Forelimb muscle (tissue), 1 donor: Measurements from ENCODE around the gene EFCAB7. TPM values are rescaled to one million over a fixed set of nuclear protein-coding genes. Genes with fewer than 3 reads are reported as not detected.

Experiments used
- DNase-seq: peaks from one replicate; pipeline ENCODE4 v3.0.0-alpha.2; 2013; ENCODE audit warnings: low read depth
- polyA plus RNA-seq: library from polyadenylated mRNA; unstranded; fragments of 120-200 nt; gene quantifications from one replicate; pipeline ENCODE4 v1.2.1, GENCODE V29; 2013; ENCODE audit not compliant: insufficient read length

Gene EFCAB7
- polyA plus RNA-seq, 1 donor, result 9.4 TPM

DNA sequence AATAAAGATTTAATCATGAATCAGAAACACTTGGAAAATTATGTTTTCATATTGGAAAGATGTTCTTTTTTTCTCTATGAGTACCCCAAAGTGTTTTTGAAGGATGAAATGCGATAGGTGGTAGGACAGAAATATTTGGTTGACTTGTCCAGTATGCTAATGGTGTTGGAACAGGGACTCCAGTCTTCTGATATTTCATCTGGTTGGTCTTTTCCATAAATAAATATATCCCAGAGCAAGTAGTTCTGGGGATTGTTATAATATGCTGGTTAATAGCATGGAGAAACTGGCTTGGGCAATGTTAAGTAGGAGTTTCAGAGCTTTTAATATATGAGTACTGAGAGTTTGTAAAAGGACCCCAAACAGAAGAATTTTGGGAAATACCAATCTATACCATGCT, 78.6 kb downstream of the EFCAB7 start:
- no peak for DNase-seq

DNA sequence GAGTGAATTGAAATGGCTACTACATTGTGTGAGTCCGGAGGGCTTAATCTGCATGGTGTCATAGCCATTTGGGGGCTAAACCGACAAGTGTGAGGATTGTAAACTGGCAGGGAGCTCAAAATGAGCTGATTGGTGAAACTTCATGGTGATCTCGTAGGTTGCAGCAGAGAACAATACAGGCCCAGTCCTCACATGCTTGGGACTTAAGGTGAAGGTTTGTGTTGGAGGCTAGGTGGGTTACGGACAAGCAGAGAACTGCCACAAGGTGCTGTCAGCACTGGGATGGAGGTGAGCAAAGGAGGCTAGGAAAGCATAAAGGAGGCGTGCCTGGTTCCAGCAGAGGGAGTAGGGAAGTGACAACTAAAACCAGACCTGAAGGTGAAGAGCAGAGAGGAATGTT, 79.3 kb downstream of the EFCAB7 start:
- no peak for DNase-seq

DNA sequence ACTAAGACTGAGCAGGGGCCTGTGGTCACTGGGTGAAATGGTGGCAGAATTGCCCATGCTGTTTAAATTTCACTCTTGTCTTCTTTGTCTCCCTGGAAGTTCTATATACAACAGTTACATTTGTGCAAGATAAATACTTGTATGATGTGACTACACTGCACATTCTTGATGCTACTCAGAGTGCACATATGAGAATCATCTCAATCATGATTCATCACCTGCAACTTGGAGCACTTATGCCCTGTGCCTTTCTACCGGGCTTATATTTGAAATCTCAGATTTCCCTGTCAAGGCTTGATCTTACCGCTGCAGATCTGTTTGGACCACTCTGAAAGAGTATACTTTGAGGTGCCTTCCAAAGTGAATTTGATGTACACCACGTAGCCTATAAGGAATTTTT, 80.5 kb downstream of the EFCAB7 start:
- no peak for DNase-seq

DNA sequence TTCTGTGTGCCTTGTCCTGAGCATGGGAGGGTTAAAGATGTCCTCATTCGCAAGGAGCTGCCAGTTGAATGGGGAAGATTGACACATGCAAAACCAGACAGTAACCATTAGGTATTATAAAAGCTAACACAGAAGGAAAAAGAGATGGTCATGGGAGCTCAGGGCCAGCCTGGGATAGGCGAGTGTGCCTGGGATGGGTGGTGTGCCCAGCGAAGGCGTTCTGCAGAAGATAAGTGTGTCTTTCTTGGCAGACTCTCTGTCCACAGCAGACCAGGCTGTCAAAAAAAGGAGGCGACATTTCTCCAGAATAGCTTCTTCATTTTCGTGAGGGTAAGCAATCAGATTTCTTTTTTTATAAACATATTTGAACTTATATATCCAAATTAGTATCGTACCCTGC, 84.0 kb downstream of the EFCAB7 start:
- no peak for DNase-seq

DNA sequence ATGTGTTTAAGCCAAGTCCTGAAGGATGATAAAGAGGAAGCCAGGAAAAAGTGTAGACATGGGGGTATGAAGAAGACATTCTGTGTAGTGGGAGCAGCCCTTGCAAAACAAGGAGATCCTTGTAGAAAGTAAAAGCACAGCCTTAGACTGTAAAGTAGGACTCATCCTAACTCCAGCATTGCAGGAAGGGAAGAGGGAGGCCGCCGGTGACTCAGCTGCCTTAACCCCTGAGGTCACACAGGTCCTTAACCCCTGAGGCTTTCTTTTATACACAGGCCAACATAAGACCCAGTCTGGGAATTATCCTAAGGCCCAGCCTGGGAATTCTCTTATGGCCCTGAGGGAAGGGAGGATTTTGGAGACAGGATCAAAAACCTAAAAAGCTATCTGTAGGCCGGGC, 87.9 kb downstream of the EFCAB7 start:
- no peak for DNase-seq

DNA sequence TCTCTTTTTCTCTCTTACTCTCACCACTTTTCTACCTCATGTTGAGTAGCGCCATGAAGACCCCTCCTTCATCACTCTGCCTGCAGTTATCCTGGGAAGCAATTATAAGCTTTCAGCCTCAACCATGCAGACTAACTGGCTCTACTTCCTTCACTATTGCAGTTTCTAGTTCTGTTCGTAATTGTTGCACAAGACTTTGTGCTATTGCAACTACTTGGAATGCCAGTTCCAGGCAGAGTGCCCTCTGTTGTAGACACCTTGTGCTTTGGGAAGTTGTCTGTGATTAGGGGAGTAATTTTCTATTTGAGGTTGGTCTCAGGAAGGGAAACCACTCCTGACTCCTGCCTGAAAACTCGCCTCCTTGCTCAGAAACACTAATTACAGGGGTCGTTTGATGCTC, 89.2 kb downstream of the EFCAB7 start:
- no peak for DNase-seq

DNA sequence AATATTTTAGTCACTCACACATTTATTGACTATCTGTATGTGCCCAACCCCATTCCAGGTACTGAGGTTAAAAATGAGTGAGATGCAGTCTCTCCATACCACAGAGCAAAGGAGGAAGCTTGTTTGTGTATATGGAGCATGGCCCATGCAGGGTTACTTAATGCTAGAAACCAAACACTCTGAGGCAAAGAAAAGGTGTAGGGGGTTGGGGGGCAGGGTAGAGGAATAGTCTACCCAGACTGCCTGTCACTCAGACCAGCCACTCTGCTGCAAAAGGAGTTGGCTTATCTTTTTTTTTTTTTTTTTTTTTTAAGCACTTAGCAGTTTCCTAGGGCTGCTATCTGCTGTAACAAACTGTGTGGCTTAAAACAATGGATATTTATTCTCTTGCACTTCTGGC, 89.6 kb downstream of the EFCAB7 start:
- no peak for DNase-seq

DNA sequence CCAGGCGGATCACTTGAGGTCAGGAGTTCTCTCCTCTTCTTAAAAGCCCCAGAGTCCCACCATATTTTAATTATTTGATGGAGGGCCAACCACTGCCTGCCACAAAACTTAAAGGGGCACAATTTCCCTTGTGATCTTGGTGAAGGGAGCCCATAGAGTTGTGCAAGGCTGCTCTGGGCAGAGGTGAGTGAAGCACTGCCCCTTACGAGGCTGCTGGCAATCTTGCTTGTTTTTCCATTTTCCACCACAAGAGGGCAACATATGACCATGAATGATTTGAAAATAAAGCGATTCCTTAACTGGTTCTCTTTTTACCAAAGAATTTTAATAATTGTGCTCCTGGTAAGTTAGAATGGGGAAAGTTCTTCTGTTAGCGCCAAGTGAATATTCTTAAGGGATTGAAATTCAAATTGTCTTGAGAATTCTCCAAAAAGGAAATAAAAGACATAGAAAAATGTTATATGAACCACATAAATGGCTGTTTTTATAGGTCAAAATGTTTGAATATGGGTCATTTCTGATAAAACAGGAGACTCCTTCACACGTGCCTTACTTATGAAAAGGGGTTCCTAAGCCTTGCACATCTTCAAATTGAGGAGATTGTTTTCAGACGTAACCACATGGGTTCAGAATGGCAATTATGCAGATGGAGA, 92.6 kb downstream of the EFCAB7 start:
- DNase-seq, result peak; percentile 53

DNA sequence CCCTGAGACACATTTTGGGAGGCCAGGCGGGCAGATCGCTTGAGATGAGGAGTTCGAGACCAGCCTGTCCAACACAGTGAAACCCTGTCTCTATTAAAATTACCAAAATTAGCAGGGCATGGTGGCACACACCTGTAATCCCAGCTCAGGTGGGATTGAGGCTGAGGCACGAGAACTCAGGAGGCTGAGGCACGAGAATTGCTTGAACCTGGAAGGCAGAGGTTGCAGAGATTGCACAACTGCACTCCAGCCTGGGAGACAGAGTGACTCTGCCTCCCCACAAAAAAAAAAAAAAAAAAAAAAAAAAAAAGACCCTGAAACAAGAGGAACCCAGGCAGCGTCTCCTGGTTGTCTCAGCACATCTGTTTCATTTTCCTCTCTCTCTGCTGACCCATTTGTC, 94.1 kb downstream of the EFCAB7 start:
- DNase-seq, result no peak

DNA sequence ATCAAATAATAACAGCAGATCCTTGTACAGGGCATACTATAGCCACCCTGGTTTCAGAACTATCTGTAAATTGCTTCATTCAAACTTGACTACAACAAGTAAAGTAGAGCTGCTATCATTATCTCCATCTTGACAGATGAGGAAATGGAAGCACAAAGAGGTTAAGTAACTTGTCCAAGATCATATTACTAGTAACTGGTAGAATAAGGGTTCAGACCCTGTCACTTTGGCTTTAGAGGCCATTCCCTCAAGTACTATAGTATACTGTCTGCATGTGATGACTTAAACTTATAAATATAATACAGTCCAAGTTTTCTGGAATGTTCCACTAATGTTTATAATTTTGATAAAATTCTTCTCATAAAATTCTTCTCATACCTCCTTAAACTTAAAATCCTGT, 94.7 kb downstream of the EFCAB7 start:
- DNase-seq, result no peak

DNA sequence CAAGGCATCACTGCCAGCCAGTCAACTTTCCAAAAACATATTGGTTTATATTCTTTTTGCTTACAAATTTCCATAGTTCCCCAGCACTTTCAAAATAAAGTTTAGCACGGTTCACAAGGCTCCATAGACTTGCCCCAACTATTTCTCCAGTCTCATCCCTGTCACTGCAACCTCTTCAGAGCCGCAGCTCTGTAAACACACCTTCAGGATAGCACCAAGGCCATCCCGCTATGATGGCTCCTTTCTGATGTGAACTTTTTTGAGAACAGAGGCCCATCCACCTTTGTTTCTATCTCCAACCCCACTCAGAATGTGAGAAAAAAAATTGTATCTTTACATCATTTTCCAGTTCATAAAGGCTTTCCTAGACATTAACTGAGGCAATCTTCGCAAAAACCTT, 96.2 kb downstream of the EFCAB7 start:
- no peak for DNase-seq

DNA sequence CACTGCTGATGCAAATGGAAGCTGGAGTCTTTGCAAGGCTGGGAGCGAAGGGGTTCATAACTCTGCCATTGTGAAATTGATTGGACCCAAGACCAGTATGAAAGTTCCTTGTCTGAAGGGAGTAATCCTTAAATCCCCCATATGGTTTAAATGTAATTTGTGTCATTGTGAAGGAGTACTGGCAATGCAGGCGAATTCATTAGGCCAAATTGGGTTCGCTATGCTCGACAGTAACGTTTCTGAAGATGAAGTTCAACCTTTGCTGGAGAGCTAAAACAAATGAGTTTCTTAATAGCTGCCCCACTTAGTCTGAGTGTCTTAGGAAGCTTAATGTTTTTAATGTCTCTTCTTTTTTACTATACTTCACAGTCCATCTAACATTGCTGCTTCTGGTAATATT, 97.3 kb downstream of the EFCAB7 start:
- DNase-seq, result no peak

DNA sequence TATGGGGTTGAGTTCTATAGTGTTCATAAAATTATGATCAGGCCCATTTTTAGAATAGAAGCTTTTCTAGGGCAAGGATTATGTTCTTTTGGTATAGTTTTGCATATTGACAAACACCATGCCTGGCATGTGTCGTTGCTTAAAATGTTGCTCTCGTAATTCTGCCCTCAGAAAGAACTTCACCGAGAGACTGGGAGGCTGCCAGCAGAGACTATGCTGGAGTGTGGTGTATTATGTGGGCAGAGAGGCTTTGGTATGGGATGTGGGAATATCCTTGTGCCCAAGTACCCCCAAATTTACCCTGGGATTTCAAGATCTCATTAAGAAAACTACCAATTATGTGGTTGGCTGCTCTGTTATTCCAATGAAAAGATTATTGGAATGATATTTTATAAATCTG, 97.8 kb downstream of the EFCAB7 start:
- DNase-seq, result no peak

DNA sequence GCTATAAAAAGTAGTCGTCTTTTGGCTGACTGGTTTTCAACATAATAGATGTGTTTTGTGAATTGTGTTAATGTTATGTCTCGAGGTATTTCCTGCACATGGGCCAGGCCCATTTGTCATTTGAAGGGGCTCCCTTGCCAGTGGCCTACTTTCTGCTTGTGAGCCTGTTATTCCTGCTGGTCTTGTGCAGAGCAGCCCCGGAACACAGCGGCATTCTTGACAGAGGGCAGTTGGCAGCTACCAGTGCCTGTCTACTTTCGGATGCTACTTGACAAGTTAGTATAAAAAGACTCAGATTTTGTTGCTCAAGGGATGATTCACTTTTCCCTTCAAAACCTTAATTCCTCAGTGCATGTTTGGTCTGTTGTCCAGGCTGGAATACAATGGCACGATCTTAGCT, 98.4 kb downstream of the EFCAB7 start:
- no peak for DNase-seq

Other genes starting within 250 kb of the EFCAB7 start
- gene FOXD3, start 201.0 kb upstream of the EFCAB7 start, polyA plus RNA-seq, result 6.5 TPM
- 16.0 TPM for gene ALG6, start 155.9 kb upstream of the EFCAB7 start, polyA plus RNA-seq
- 23.0 TPM for gene ITGB3BP, start 300 bp upstream of the EFCAB7 start, polyA plus RNA-seq
- 73.8 TPM for gene PGM1, start 69.9 kb downstream of the EFCAB7 start, polyA plus RNA-seq